ENCODE results near the gene SCFD2.

The SCFD2 gene

DNA sequence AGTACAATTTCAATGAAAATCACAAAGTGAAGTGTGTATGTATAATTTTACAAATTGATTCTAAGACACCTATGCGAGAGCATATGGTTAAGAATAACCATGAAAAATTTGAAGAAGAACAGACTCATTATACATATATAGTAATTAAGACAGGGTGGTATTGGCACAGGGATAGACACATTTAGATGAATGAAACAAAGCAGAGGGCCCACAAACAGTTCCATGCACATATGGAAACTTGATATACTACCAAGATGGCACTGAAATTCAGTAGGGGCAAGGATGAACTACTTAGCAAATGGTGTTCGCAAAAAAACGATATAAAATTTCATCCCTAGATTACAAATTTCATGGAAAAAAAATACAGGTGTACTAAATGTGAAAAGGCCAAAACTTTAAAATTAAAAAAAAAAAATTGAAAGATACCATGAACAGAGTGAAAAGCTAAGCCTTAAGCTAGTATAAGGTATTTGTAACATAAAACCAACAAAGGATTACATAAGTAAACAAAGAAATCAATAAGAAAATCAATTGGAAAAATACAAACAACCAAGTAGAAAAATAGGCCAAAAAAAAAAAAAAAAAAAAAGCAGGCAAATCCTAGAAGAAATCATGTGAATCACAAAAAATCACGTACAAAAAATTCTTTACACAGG is 418.3 kb downstream of the SCFD2 start:
- DNase-seq = no peak

DNA sequence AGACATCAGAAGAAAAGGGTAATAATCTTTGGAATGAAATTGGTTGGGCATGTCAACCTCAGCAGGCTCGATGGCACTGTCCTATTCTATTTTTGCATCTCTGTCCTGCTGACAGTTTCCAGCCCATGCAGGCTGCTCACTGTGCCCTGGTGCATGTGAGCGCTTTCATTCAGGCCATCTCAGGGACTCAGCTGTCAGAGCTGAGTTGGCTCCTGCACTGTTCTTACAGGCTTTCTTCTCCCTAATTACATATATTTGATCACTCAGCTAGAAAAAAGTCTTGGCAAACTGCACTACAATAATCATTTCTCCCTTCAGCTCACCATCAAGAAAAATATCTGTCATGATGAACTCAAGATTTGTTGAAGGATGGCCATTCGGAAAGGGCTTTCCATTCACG is 419.0 kb downstream of the SCFD2 start:
- DNase-seq = no peak

DNA sequence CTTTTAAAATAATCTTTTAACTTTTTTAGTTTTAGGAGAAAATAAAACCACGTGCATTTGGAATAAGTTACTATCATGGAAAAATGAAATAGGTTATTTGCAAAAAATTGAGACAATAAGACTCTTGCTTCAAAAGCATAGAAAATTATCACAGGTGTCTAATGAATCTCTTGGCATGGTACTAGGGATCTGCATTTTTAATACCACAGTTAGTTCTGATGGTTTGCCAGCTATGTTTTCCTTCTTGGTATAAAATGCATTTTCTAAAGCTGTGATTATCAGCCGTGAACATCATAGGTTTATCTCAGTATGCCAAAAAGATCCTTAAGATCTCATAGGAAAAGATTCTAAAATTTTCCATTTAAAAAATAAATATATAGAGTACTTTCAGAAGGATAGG is 419.9 kb downstream of the SCFD2 start:
- no peak for DNase-seq

- no peak for DNase-seq
Observed at GRCh38 chr4:52945326-52945898, 420.4 kb downstream of the SCFD2 start.

DNA sequence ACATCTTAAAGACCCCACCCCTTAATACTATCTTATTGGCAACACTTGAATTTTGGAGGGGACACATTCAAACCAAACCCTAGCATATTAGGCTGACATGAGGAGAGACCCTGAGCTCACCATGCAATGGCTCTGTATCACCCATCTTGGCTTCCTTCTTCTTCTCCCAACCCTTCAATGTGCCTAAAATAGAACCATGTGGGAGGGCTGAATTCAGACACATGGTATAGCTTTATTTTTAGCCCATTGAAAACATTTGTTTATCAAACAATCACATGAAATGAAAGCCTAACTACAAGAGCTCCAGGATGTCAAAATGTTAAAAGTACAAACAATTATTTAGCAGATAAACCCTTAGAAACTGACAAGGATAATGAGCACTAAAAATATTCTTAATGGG is 422.2 kb downstream of the SCFD2 start:
- no peak for DNase-seq

- DNase-seq = no peak
Observed at GRCh38 chr4:52942936-52943335, 422.9 kb downstream of the SCFD2 start.

GRCh38 chr4:52941450-52941849 is 424.4 kb downstream of the SCFD2 start:
- no peak for DNase-seq

GRCh38 chr4:52939739-52940138 is 426.1 kb downstream of the SCFD2 start:
- no peak for DNase-seq

- no peak for DNase-seq
Observed at GRCh38 chr4:52939325-52939724, 426.5 kb downstream of the SCFD2 start.

GRCh38 chr4:52937829-52938228 is 428.0 kb downstream of the SCFD2 start:
- DNase-seq = no peak

DNA sequence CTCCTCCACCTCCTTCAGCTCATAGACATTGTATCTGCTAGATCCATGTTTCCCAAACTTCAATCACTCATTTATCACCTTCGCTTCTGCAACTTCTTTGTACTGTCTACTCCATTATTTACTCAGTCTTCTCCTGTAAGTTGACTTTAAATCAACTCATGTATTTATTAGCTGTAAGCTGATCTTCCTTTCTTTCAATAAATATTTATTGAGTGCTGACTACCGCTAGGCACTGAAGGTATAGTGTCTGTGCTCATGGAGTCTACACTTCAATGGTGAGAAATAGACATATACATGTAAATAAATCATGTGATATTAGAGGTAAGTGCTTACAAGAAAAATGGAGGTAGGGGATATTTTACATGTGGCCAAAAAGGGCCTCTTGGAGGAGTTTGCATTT is 429.1 kb downstream of the SCFD2 start:
- DNase-seq = no peak

DNA sequence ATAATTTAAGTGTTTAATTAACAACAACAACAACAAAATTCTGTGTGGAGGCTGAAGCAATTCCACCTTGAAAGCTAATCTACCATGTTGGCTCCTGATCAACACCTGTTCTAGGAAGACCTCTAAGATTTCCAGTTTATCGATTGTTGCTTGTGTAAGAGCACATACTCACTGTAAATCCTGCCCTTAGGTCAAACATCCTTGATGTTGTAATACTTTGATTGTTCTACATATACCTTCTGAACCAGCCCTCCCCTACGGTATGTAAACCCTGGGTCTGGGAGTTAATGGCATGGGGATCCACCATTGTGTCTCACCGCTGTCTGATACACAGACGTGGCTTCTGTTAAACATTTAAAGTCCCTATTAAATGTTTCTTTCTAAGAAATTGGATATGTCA is 430.5 kb downstream of the SCFD2 start:
- no peak for DNase-seq

GRCh38 chr4:52933738-52934137 is 432.1 kb downstream of the SCFD2 start:
- DNase-seq = no peak

GRCh38 chr4:52932591-52933470 is 433.0 kb downstream of the SCFD2 start:
- DNase-seq = peak; percentile 42

- DNase-seq = no peak
Observed at GRCh38 chr4:52931243-52931642, 434.6 kb downstream of the SCFD2 start.

DNA sequence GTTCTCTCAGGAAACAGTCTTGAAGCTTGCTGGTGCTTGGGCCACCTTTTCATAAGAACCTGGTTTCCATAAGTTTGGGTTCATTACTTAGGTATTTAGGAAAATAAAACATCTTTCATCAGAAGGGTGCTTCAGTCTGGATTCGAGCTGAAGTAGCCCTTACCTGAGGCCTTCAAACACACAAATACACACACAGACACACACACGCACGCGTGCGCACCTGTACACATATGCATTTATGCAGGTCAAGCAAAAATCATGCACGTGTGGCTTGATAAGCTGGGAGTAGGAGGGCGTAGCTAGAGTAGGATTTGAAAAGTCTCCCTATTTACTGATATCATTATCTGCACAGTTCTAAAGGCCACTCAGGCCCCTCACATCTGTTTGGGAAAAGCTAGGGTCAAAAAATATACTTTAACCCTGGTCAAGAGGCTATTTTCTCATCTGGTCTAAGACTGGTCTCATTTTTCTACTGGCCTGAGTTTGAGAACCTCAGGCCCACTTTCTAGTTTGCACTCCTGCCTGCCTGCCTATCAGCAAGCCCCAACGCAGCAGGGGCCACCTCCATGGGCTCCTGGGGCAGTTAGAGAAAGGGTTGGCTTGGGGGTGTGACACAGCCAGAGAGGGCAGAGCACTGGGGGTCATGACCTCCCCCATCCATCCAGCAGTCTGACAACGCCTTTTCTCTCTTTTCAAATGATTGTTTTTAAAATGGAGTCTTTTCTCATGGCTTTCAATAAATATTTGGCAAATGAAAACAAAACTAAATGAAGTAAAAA is 439.5 kb downstream of the SCFD2 start:
- no peak for DNase-seq

DNA sequence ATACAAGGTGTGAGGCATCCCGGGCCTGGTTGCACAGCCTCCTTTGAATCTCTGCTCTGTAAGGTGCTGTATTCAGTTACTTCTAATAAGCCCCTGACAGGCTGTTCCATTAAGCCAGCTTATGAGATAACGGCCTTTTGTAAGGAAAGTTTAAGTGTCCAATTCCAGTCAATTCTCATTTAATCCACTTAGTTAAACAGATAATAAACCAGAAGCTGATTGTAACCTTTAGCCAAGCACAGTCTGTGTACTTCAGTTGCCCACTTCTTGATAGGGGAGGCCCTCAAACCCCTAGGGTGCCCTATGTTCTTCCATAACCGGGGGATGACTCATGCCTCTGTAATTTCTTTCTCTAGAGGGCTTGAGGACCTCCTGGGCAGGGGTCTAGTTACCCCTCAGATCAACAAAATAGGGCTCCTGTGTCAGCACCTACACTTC is 440.3 kb downstream of the SCFD2 start:
- DNase-seq = peak; percentile 54

GRCh38 chr4:52919461-52919860 is 446.4 kb downstream of the SCFD2 start:
- DNase-seq = no peak

DNA sequence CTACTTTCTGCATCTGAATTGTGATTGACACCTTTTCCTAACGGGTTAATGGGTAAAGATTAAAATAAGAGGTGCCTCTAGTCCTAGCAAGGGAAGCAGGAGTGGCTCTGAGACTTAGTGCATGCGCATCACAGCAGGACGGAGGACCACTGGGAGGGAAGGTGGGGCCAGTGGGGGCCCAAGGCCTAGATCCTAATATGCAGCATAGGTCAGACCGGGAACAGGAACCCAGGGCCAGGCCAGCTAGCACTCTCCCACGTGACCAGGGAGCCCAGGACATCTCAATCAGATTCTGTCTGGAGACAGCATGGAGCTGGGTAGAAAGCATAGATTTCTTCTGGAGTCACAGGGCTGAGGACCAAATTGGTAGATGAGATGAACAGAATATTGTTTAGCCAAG is 448.0 kb downstream of the SCFD2 start:
- no peak for DNase-seq

GRCh38 chr4:52915730-52916300 is 450.0 kb downstream of the SCFD2 start:
- DNase-seq = peak; percentile 49

DNA sequence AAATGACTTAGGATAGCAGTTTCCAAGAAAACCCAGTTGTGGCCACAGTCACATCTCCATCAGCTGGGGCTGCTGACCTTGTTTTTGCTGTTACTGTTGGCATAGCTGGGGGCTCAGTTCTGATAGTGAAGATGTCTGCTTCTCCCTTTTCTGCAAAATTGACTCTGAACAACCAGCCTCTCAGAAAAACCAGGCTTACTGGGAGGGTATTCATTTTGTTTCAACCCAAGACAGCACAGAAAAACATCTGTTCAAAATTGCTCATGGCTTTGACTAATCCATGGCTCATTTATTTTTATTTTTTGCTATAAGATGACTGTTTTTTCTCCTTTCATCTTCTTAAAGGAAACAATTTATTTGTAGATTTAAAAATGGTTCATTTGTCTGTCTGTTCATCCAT is 450.7 kb downstream of the SCFD2 start:
- no peak for DNase-seq

DNA sequence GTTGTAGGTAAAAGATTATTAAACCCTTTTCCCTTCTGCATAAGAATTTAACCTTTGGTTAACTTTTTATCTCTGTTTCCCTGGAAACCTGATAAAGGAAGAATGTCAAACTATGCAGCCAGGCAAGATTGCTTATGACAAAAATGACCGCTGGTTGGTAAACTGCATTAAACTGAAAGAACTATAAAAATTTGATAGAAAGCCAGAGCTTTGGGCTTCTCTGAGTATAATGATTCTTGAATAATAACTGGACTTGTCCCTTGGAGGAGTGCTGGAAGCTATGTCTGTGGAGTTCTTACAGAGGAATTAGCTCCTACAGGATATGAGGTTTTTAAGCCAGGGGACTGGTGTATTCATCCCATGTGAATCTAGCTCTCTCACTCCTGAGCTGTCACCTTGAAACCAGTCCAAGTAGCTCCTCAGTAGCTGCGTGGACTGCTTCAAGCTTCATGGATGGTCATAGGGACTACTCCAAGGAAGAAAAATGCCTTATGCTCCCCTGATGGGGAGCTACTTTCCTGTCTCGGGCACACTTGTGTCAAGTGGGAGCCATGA is 451.7 kb downstream of the SCFD2 start:
- no peak for DNase-seq

DNA sequence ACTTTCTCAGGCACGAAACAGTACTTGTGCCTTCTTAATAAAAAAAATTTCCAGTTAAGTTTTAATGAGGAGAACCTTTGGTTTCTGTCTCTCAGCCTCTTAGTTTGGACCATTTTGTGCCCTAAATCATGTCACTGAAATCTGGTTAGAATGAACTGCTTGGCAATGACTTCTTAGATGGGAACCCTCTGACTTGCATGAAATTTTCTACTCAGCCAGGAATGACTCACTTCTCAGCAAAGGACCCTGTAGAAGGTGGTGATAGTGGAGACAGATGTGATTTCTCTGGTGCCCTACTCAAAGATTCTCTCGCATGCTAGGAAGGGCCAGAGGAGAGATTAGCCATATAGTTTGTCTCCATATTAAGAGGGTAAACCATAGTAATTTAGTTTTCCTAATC is 453.3 kb downstream of the SCFD2 start:
- DNase-seq = no peak
